H1 (cell line): ENCODE data around the gene NFAT5. TPM values are rescaled to one million over a fixed set of nuclear protein-coding genes. Genes with fewer than 3 reads are reported as not detected.
"Not testable (repeated sequence)": the region's sequence is repeated elsewhere in the genome, so short reads cannot be mapped to it uniquely, and the experiment has no call there.

Source experiments
- CTCF ChIA-PET: fragments of 300-600 bp; sonication (Branson Sonifier 250); formaldehyde crosslinking; loops from one replicate; lab custom pipeline; 2021; ENCODE audit not compliant: partially characterized antibody; lab: Charles Lee
- POLR2A ChIA-PET: fragments of 300-600 bp; sonication (Branson Sonifier 250); formaldehyde crosslinking; loops from one replicate; lab custom pipeline; 2021; ENCODE audit warnings: inconsistent platforms; ENCODE audit not compliant: partially characterized antibody; lab: Charles Lee
- DNase-seq, 2 experiments: peaks; one replicate each; pipeline versions ENCODE4 v3.0.0 to v3.0.0-alpha.2; 2010 to 2022; ENCODE audit warnings: low spot score in 2 of 2, low read depth in 1 of 2, mixed read lengths in 1 of 2
- FAIRE-seq: peaks from 2 replicates; lab custom pipeline; 2011; peaks lifted over from hg19 to GRCh38; lab: Jason Lieb, UNC
- H2AFZ ChIP-seq: 2 replicates; pipeline ENCODE4 v1.8.1; 2012; ENCODE audit warnings: low read length, inconsistent platforms
- H2AK5ac ChIP-seq: 2 replicates; pipeline ENCODE4 v1.6.1; 2013; ENCODE audit warnings: low read depth, low read length
- H2BK120ac ChIP-seq: replicated peaks from 2 replicates; pipeline ENCODE3; 2013; ENCODE audit warnings: low read depth, low read length, inconsistent platforms
- H2BK12ac ChIP-seq: 2 replicates; pipeline ENCODE4 v1.6.1; 2013; ENCODE audit warnings: low read depth, low read length
- H2BK15ac ChIP-seq: 2 replicates; pipeline ENCODE4 v1.6.1; 2013; ENCODE audit warnings: low read length
- H2BK20ac ChIP-seq: 2 replicates; pipeline ENCODE4 v1.6.1; 2013; ENCODE audit warnings: low read length
- H2BK5ac ChIP-seq: 2 replicates; pipeline ENCODE4 v1.6.1; 2013; ENCODE audit warnings: low read depth, low read length
- H3K14ac ChIP-seq: 2 replicates; pipeline ENCODE4 v1.6.1; 2013; ENCODE audit warnings: inconsistent platforms; ENCODE audit not compliant: insufficient read length
- H3K18ac ChIP-seq: 2 replicates; pipeline ENCODE4 v1.6.1; 2013; ENCODE audit warnings: low read length; ENCODE audit errors: extremely low read depth
- H3K23ac ChIP-seq: 2 replicates; pipeline ENCODE4 v1.6.1; 2013; ENCODE audit warnings: inconsistent platforms; ENCODE audit not compliant: insufficient read length
- H3K23me2 ChIP-seq: 2 replicates; pipeline ENCODE4 v1.6.1; 2013; ENCODE audit warnings: low read depth, low read length
- H3K27ac ChIP-seq: 2 replicates; pipeline ENCODE4 v1.6.1; 2011; ENCODE audit warnings: low read depth, low read length, inconsistent platforms
- H3K27me3 ChIP-seq, 4 experiments: replicated peaks in 1 of 4; 1 replicate in 1 of 4; 2 replicates in 3 of 4; pipeline versions ENCODE4 v1.6.1 to v1.8.1; 2011 to 2013; ENCODE audit warnings: low read length in 3 of 4, mild to moderate bottlenecking in 3 of 4, inconsistent platforms in 2 of 4, mixed read lengths in 2 of 4, moderate library complexity in 1 of 4; ENCODE audit not compliant: control insufficient read depth in 3 of 4, insufficient read depth in 3 of 4; ENCODE audit errors: extremely low read depth in 1 of 4
- H3K36me3 ChIP-seq, 4 experiments: 2 replicates each; pipeline versions ENCODE4 v1.6.1 to v1.8.1; 2011 to 2013; ENCODE audit warnings: mild to moderate bottlenecking in 4 of 4, low read length in 3 of 4, moderate library complexity in 2 of 4, control low read depth in 1 of 4, inconsistent platforms in 1 of 4; ENCODE audit not compliant: insufficient read depth in 4 of 4, control insufficient read depth in 2 of 4
- H3K4ac ChIP-seq: replicated peaks from 2 replicates; pipeline ENCODE3; 2013; ENCODE audit warnings: low read length, low read depth, mixed read lengths, inconsistent platforms; ENCODE audit not compliant: insufficient read length
- H3K4me1 ChIP-seq, 4 experiments: replicated peaks in 1 of 4; 1 replicate in 1 of 4; 2 replicates in 3 of 4; pipeline versions ENCODE4 v1.6.1 to v1.8.1; 2011 to 2013; ENCODE audit warnings: low read length in 3 of 4, inconsistent platforms in 2 of 4, mixed read lengths in 1 of 4; ENCODE audit not compliant: insufficient read depth in 4 of 4, control insufficient read depth in 3 of 4
- H3K4me2 ChIP-seq, 2 experiments: 2 replicates each; pipeline versions ENCODE4 v1.6.1 to v1.8.1; 2011 to 2013; ENCODE audit warnings: low read depth in 2 of 2, low read length in 2 of 2, control low read depth in 1 of 2, inconsistent platforms in 1 of 2, mild to moderate bottlenecking in 1 of 2; ENCODE audit not compliant: insufficient read depth in 1 of 2
- H3K4me3 ChIP-seq, 4 experiments: fragments of 200-600, 300-600 bp in 1 of 4; sonication (generic), shearing (Covaris generic), sonication (Bioruptor Twin) in 1 of 4; 2 replicates each; pipeline versions ENCODE4 v1.5.1 to v1.8.1; 2011 to 2016; ENCODE audit warnings: low read length in 4 of 4, low read depth in 3 of 4, control low read depth in 2 of 4, inconsistent platforms in 2 of 4, mild to moderate bottlenecking in 2 of 4, mixed read lengths in 1 of 4, moderate library complexity in 1 of 4; ENCODE audit not compliant: insufficient read depth in 2 of 4; ENCODE audit errors: extremely low read depth in 1 of 4
- H3K56ac ChIP-seq: replicated peaks from 2 replicates; pipeline ENCODE3; 2013; ENCODE audit warnings: low read depth, mild to moderate bottlenecking, mixed read lengths, low read length, inconsistent platforms; ENCODE audit not compliant: insufficient read length
- H3K79me1 ChIP-seq: 2 replicates; pipeline ENCODE4 v1.6.1; 2013; ENCODE audit warnings: low read depth, low read length, control low read depth
- H3K79me2 ChIP-seq, 2 experiments: 2 replicates each; pipeline versions ENCODE4 v1.6.1 to v1.8.1; 2012 to 2013; ENCODE audit warnings: low read length in 2 of 2, mild to moderate bottlenecking in 2 of 2, inconsistent platforms in 1 of 2; ENCODE audit not compliant: insufficient read depth in 2 of 2, control insufficient read depth in 1 of 2
- H3K9ac ChIP-seq, 4 experiments: replicated peaks in 1 of 4; 1 replicate in 1 of 4; 2 replicates in 3 of 4; pipeline versions ENCODE4 v1.6.1 to v1.8.1; 2011 to 2013; ENCODE audit warnings: low read depth in 3 of 4, low read length in 3 of 4, control low read depth in 2 of 4, mild to moderate bottlenecking in 2 of 4, moderate library complexity in 2 of 4, inconsistent platforms in 1 of 4; ENCODE audit errors: extremely low read depth in 1 of 4
- H3K9me3 ChIP-seq, 2 experiments: 2 replicates each; pipeline versions ENCODE4 v1.6.1 to v1.8.1; 2012 to 2013; ENCODE audit warnings: mild to moderate bottlenecking in 2 of 2, moderate library complexity in 2 of 2, control low read depth in 1 of 2, inconsistent platforms in 1 of 2, low read depth in 1 of 2, low read length in 1 of 2, mixed read lengths in 1 of 2; ENCODE audit not compliant: insufficient read depth in 2 of 2
- H4K20me1 ChIP-seq, 2 experiments: replicated peaks in 1 of 2; 2 replicates each; pipeline versions ENCODE3 to v1.8.1; 2011 to 2013; ENCODE audit warnings: inconsistent platforms in 2 of 2, low read length in 2 of 2, mild to moderate bottlenecking in 1 of 2; ENCODE audit not compliant: insufficient read depth in 2 of 2, control insufficient read depth in 1 of 2
- H4K5ac ChIP-seq: 2 replicates; pipeline ENCODE4 v1.6.1; 2013; ENCODE audit warnings: low read length, low read depth, mixed read lengths, inconsistent platforms; ENCODE audit not compliant: insufficient read length
- H4K8ac ChIP-seq: 2 replicates; pipeline ENCODE4 v1.8.0; 2013; ENCODE audit warnings: mild to moderate bottlenecking, moderate library complexity, low read length, inconsistent platforms; ENCODE audit not compliant: insufficient read depth; ENCODE audit errors: extremely low read depth
- H4K91ac ChIP-seq: replicated peaks from 2 replicates; pipeline ENCODE3; 2013; ENCODE audit warnings: low read length, mixed read lengths, inconsistent platforms; ENCODE audit not compliant: insufficient read length
- ATF3 ChIP-seq: IDR thresholded peaks from 2 replicates; pipeline ENCODE4 v1.6.1; 2011; ENCODE audit warnings: low read depth, mild to moderate bottlenecking, low read length; ENCODE audit not compliant: insufficient read depth
- CBX5 ChIP-seq: fragments of 300-800, 300-1000 bp; sonication (generic); IDR thresholded peaks from 2 replicates; pipeline ENCODE4 v1.7.1; 2016; ENCODE audit warnings: antibody characterized with exemption, low read length, low read depth
- E2F6 ChIP-seq: IDR thresholded peaks from 2 replicates; pipeline ENCODE4 v1.6.1; 2012; ENCODE audit warnings: inconsistent platforms
- EGR1 ChIP-seq: IDR thresholded peaks from 2 replicates; pipeline ENCODE4 v1.6.1; 2011; ENCODE audit warnings: low read depth, low read length, borderline replicate concordance
- GTF2F1 ChIP-seq: IDR thresholded peaks from 2 replicates; pipeline ENCODE4 v1.6.1; 2012; ENCODE audit warnings: low read depth, low read length, improper control_type of control experiment, borderline replicate concordance
- NANOG ChIP-seq: IDR thresholded peaks from 2 replicates; pipeline ENCODE4 v1.6.1; 2011; ENCODE audit warnings: low read length, low read depth, mild to moderate bottlenecking, inconsistent platforms; ENCODE audit not compliant: insufficient read depth, poor library complexity, severe bottlenecking
- TAF1 ChIP-seq: IDR thresholded peaks from 2 replicates; pipeline ENCODE4 v1.6.1; 2011; ENCODE audit warnings: mild to moderate bottlenecking, low read depth, low read length
- USF2 ChIP-seq: IDR thresholded peaks from 2 replicates; pipeline ENCODE4 v1.6.1; 2011; ENCODE audit warnings: low read length, improper control_type of control experiment
- WGBS, 2 experiments: shearing (Covaris generic) in 1 of 2; methylation state at CpG; one replicate each; pipeline versions ENCODE4 v1.1.6 to v1.1.7; 2013 to 2015; ENCODE audit warnings: low lambda C conversion rate in 2 of 2, mixed read lengths in 2 of 2, inconsistent platforms in 1 of 2, low coverage in 1 of 2, missing lambda C conversion rate in 1 of 2; ENCODE audit not compliant: insufficient replicate concordance in 2 of 2, insufficient coverage in 1 of 2, insufficient read length in 1 of 2; ENCODE audit errors: extremely low coverage in 1 of 2, missing lambda C conversion rate in 1 of 2; 5-methylcytosine and 5-hydroxymethylcytosine counted together
- polyA plus RNA-seq, 7 experiments: library from polyadenylated mRNA; depleted of rRNA in 3 of 7; stranded (reverse) in 5 of 7; unstranded in 2 of 7; fragments of >200 nt in 5 of 7; fragments of 200-250 nt in 2 of 7; gene quantifications; 1 replicate in 5 of 7; 2 replicates in 1 of 7; 4 replicates in 1 of 7; pipeline versions ENCODE4 v1.2.1 to v1.2.3, GENCODE V29; 2011 to 2013; ENCODE audit warnings: missing spikeins in 2 of 7, mixed read lengths in 2 of 7
- total RNA-seq: library from RNA; stranded (reverse); fragmentation: NEBNext Ultra II Directional; extraction: Animal tissue kit (Norgen Biotek cat#: 25700); gene quantifications from 2 replicates; pipeline ENCODE4 v1.2.1, GENCODE V29; 2021

The NFAT5 gene
- total and polyA plus RNA-seq, 2 of the 8 experiments (the other 6 are each of a cell fraction or from before 2014, with no cell fraction given): 8.9 to 29.0 TPM

GRCh38 chr16:69559164-69559563 is 6.6 kb upstream of the NFAT5 start (continued):
- TF ChIP-seq USF2 (no peak), EGR1 (no peak), ATF3 (no peak), GTF2F1 (no peak), CBX5 (no peak), E2F6 (no peak), TAF1 (no peak), NANOG (no peak)

GRCh38 chr16:69561367-69561766 is 4.4 kb upstream of the NFAT5 start:
- not testable (repeated sequence) for H3K56ac ChIP-seq

More at GRCh38 chr16:69561367-69561766, 4.4 kb upstream of the NFAT5 start:
- H3K9ac ChIP-seq, H3K4me3 ChIP-seq, H3K27me3 ChIP-seq, H4K91ac ChIP-seq, H3K79me1 ChIP-seq, H3K79me2 ChIP-seq, H3K23ac ChIP-seq, H2BK20ac ChIP-seq, H3K4ac ChIP-seq, H4K8ac ChIP-seq, H3K9me3 ChIP-seq, H2BK12ac ChIP-seq, FAIRE-seq, H2BK120ac ChIP-seq, H3K4me1 ChIP-seq, H4K20me1 ChIP-seq, H2BK5ac ChIP-seq, H2AFZ ChIP-seq, H3K14ac ChIP-seq, H3K27ac ChIP-seq, DNase-seq, H2AK5ac ChIP-seq, H3K36me3 ChIP-seq, H2BK15ac ChIP-seq, H3K23me2 ChIP-seq, H3K4me2 ChIP-seq, POLR2A ChIA-PET, H4K5ac ChIP-seq, H3K18ac ChIP-seq: not testable (repeated sequence)
- 87% methylated on average over 2 of the region's 2 CpGs; no CpG with 5 or more reads in 1 of the 2 experiments for WGBS, 2 experiments
- CTCF ChIA-PET: interaction anchor here (0.7 to 1.0 kb wide), 2 partner anchors 12 to 71 kb away, joined by 3 to 4 read pairs; no protein-coding TSS in a partner anchor
